ENCODE measurements around the gene HPX.

DNA sequence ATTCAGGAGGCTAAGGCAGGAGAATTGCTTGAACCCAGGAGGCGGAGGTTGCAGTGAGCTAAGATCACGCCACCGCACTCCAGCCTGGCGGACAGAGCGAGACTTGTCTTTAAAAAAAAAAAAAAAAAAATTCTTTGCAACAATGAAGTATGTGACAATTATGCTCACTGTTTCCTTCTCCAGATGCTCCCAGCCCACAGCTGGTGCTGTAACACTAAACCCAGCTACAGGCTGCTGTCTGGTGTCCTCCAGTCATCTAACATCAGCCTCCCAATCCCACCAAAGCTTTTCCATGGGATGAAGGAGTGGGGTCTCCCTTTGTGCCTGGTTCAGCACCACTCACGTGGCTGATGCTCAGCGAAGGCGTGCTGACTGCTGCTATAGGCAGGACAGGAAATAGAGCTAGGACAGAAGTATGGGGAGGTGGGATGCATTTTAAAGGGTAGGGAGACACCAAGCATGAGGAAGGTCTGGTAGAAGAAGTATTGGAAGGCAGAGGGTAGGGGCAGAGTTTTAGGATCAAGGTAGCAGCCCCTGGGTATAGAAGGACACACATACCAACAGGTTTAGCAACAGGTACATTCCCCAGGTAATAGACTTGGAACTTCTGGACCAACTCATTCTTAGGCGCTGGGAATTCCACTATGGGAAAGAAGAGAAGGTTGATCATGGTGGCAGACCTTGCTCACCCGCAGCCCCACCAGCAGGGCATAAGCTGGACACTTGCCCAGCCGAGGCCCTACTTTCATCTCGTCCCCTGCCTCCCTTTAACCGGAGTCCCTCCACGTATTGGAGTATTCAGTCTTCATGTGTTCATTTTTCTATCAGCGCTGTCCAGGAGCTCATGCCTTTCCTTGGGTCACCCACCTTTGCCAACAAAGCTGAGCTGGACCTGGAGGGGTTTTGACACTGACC, 40.1 kb downstream of the HPX start:
- TF ChIP-seq, protein P1, sequence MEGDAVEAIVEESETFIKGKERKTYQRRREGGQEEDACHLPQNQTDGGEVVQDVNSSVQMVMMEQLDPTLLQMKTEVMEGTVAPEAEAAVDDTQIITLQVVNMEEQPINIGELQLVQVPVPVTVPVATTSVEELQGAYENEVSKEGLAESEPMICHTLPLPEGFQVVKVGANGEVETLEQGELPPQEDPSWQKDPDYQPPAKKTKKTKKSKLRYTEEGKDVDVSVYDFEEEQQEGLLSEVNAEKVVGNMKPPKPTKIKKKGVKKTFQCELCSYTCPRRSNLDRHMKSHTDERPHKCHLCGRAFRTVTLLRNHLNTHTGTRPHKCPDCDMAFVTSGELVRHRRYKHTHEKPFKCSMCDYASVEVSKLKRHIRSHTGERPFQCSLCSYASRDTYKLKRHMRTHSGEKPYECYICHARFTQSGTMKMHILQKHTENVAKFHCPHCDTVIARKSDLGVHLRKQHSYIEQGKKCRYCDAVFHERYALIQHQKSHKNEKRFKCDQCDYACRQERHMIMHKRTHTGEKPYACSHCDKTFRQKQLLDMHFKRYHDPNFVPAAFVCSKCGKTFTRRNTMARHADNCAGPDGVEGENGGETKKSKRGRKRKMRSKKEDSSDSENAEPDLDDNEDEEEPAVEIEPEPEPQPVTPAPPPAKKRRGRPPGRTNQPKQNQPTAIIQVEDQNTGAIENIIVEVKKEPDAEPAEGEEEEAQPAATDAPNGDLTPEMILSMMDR (conservative IDR thresholded peaks at IDR 0.05; ENCODE audit: low read length), result no peak
- TF ChIP-seq EZH2phosphoT487 (IDR thresholded peaks at IDR 0.05; ENCODE audit: borderline replicate concordance, low read depth, low read length), result no peak

Measured in OCI-LY7 (cell line).